Kidney (tissue), 14 donors: ENCODE data around the gene NUDT8. TPM values are rescaled to one million over a fixed set of nuclear protein-coding genes. Genes with fewer than 3 reads are reported as not detected.
A peak's percentile ranks its signal among the peaks of the same experiment; 100 is the strongest.

Source experiments
- DNase-seq, 5 donors: peaks; one replicate each; pipeline ENCODE4 v3.0.0-alpha.2; 2013 to 2020
- FAIRE-seq: peaks from 2 replicates; lab custom pipeline; 2012; peaks lifted over from hg19 to GRCh38; lab: Jason Lieb, UNC
- H3K27ac ChIP-seq, 2 donors: one replicate each; pipeline ENCODE4 v1.7.0; 2013; ENCODE audit warnings: low read depth in 2 of 2, low read length in 2 of 2, inconsistent platforms in 1 of 2
- H3K27me3 ChIP-seq: one replicate; pipeline ENCODE4 v1.7.1; 2013; ENCODE audit warnings: low read length, inconsistent platforms; ENCODE audit not compliant: control insufficient read depth, insufficient read depth
- H3K36me3 ChIP-seq, 3 donors: one replicate each; pipeline versions ENCODE4 v1.7.0 to v1.7.1; 2013; ENCODE audit warnings: low read length in 3 of 3, control low read depth in 1 of 3, inconsistent platforms in 1 of 3; ENCODE audit not compliant: insufficient read depth in 3 of 3, control insufficient read depth in 2 of 3
- H3K4me1 ChIP-seq, 3 donors: one replicate each; pipeline versions ENCODE4 v1.7.0 to v1.7.1; 2013; ENCODE audit warnings: low read length in 3 of 3, inconsistent platforms in 1 of 3, low read depth in 1 of 3; ENCODE audit not compliant: control insufficient read depth in 2 of 3, insufficient read depth in 2 of 3
- H3K4me3 ChIP-seq, 3 donors: one replicate each; pipeline versions ENCODE4 v1.7.0 to v1.8.1; 2013; ENCODE audit warnings: low read length in 3 of 3, control low read depth in 1 of 3, inconsistent platforms in 1 of 3
- H3K9ac ChIP-seq, 3 donors: one replicate each; pipeline versions ENCODE4 v1.7.0 to v1.7.1; 2013; ENCODE audit warnings: low read length in 3 of 3, control low read depth in 1 of 3, inconsistent platforms in 1 of 3
- H3K9me3 ChIP-seq, 3 donors: one replicate each; pipeline versions ENCODE4 v1.7.0 to v1.7.1; 2013; ENCODE audit warnings: low read length in 3 of 3, control low read depth in 1 of 3, inconsistent platforms in 1 of 3; ENCODE audit not compliant: control insufficient read depth in 2 of 3, insufficient read depth in 1 of 3
- CTCF ChIP-seq: IDR thresholded peaks from 3 replicates; pipeline ENCODE4 v1.5.1; 2012; ENCODE audit warnings: mild to moderate bottlenecking, moderate library complexity, borderline replicate concordance; ENCODE audit not compliant: insufficient read depth; ENCODE audit errors: extremely low read depth
- intact Hi-C: fragments of 100-400 bp; cut with DNase I; formaldehyde crosslinking; loops from one replicate; pipeline ENCODE4 v1.11.1; 2022
- polyA plus RNA-seq: library from polyadenylated mRNA; stranded (reverse); fragments of 350-450 nt; fragmentation: Illumina TruSeq; extraction: RNeasy Lipid Tissue Mini Kit (QIAGEN cat#74804); gene quantifications from one replicate; pipeline ENCODE4 v1.2.3, GENCODE V29; 2014; ENCODE audit warnings: low read depth, low replicate concordance; ENCODE audit not compliant: insufficient read depth
- total RNA-seq: library from RNA; stranded (reverse); fragmentation: NEBNext Ultra II Directional; extraction: Animal tissue kit (Norgen Biotek cat#: 25700); gene quantifications from one replicate; pipeline ENCODE4 v1.2.1, GENCODE V29; 2021
- donor health status: control.
- donor health status: control.
- donor health status: control.
- donor health status: control.
- donor health status: control.
- donor health status: DM: yes; HTN: yes; CAD: no.
- donor health status: Normal renal cell carcinoma (clear cell type).

Gene NUDT8
- total and polyA plus RNA-seq, 2 donors from 2014 or later: 11.9 to 57.0 TPM

- Histone ChIP-seq H3K27ac (no peak overlapping the region), H3K4me3 (no peak overlapping the region), H3K36me3 (no peaks in the 10 kb centered on the region), H3K9ac (no peak overlapping the region), H3K9me3 (no peaks in the 10 kb centered on the region), H3K4me1 (no peaks in the 10 kb centered on the region), H3K27me3 (no peaks in the 10 kb centered on the region)
- no peak for FAIRE-seq
- no peak for DNase-seq
- TF ChIP-seq CTCF: no peak
- intact Hi-C loops: no loop called here
Measured at GRCh38 chr11:67657300-67657699, 27.6 kb upstream of the NUDT8 start.

- no peaks in the 10 kb centered on the region for H3K9me3 ChIP-seq
- H3K27me3 ChIP-seq: no peaks in the 10 kb centered on the region
- H3K36me3 ChIP-seq: no peaks in the 10 kb centered on the region
- no peak overlapping the region for H3K9ac ChIP-seq
- H3K27ac ChIP-seq: no peak overlapping the region
- H3K4me3 ChIP-seq: no peak overlapping the region
- no peaks in the 10 kb centered on the region for H3K4me1 ChIP-seq
- FAIRE-seq (no peak), DNase-seq (no peak)
- intact Hi-C loops: no loop called here
- no peak for TF ChIP-seq CTCF
Measured at GRCh38 chr11:67656278-67656922, 26.7 kb upstream of the NUDT8 start.

GRCh38 chr11:67654225-67654624 is 24.5 kb upstream of the NUDT8 start:
- no peaks in the 10 kb centered on the region for H3K27me3 ChIP-seq
- FAIRE-seq (no peak), DNase-seq (peak in 1 of 5 donors; percentile 4)
- H3K9ac ChIP-seq: no peak overlapping the region
- H3K27ac ChIP-seq: no peak overlapping the region
- H3K9me3 ChIP-seq: no peaks in the 10 kb centered on the region
- TF ChIP-seq CTCF: no peak
- peaks cover 0 to 3% (median 0%) of the 10 kb centered on the region in 3 donors for H3K36me3 ChIP-seq
- intact Hi-C loops: no loop called here
- peaks cover 0 to 9% (median 0%) of the 10 kb centered on the region in 3 donors for H3K4me1 ChIP-seq
- H3K4me3 ChIP-seq: no peak overlapping the region
